CD14-positive monocyte (primary cell): ENCODE data around the gene THSD4. TPM values are rescaled to one million over a fixed set of nuclear protein-coding genes. Genes with fewer than 3 reads are reported as not detected.

Experiments used
- DNase-seq, 3 donors: peaks; one replicate each; pipeline ENCODE4 v3.0.0-alpha.2; 2011 to 2022
- H2AFZ ChIP-seq: 2 replicates; pipeline ENCODE4 v1.6.0; 2012; ENCODE audit warnings: mild to moderate bottlenecking, low read depth, low read length, inconsistent platforms; ENCODE audit not compliant: insufficient read depth, poor library complexity, severe bottlenecking
- H3K27ac ChIP-seq, 2 donors: 1 replicate in 1 of 2; 2 replicates in 1 of 2; pipeline ENCODE4 v1.5.1; 2012 to 2013; ENCODE audit warnings: low read length in 2 of 2, control low read depth in 1 of 2, inconsistent platforms in 1 of 2, low read depth in 1 of 2, mild to moderate bottlenecking in 1 of 2
- H3K27me3 ChIP-seq, 2 donors: one replicate each; pipeline versions ENCODE4 v1.6.0 to v1.6.1; 2011 to 2013; ENCODE audit warnings: low read length in 2 of 2; ENCODE audit not compliant: control insufficient read depth in 2 of 2, insufficient read depth in 2 of 2
- H3K36me3 ChIP-seq, 2 donors: replicated peaks in 1 of 2; 1 replicate in 1 of 2; 2 replicates in 1 of 2; pipeline versions ENCODE4 v1.5.1 to v1.6.1; 2012 to 2013; ENCODE audit warnings: low read length in 2 of 2, control low read depth in 1 of 2, inconsistent platforms in 1 of 2, mild to moderate bottlenecking in 1 of 2; ENCODE audit not compliant: insufficient read depth in 2 of 2, control insufficient read depth in 1 of 2
- H3K4me1 ChIP-seq, 2 donors: 1 replicate in 1 of 2; 2 replicates in 1 of 2; pipeline versions ENCODE4 v1.5.1 to v1.6.1; 2012 to 2013; ENCODE audit warnings: low read length in 2 of 2, control low read depth in 1 of 2, inconsistent platforms in 1 of 2, mild to moderate bottlenecking in 1 of 2, moderate library complexity in 1 of 2; ENCODE audit not compliant: insufficient read depth in 2 of 2, control insufficient read depth in 1 of 2
- H3K4me2 ChIP-seq: replicated peaks from 2 replicates; pipeline ENCODE3; 2012; ENCODE audit warnings: low read length, moderate library complexity, mild to moderate bottlenecking; ENCODE audit not compliant: poor library complexity, severe bottlenecking; ENCODE audit errors: extremely low read depth
- H3K4me3 ChIP-seq, 3 experiments: fragments of 200-600 bp in 1 of 3; sonication (generic) in 1 of 3; replicated peaks in 1 of 3; 1 replicate in 2 of 3; 2 replicates in 1 of 3; pipeline ENCODE4 v1.5.1; 2011 to 2013; ENCODE audit warnings: low read length in 3 of 3, mild to moderate bottlenecking in 3 of 3, control low read depth in 2 of 3, low read depth in 2 of 3, inconsistent platforms in 1 of 3, moderate library complexity in 1 of 3
- H3K79me2 ChIP-seq: 2 replicates; pipeline ENCODE4 v1.6.0; 2012; ENCODE audit warnings: mild to moderate bottlenecking, control low read depth, inconsistent platforms, low read length, moderate library complexity; ENCODE audit not compliant: insufficient read depth
- H3K9ac ChIP-seq: 2 replicates; pipeline ENCODE4 v1.6.0; 2017; ENCODE audit warnings: low read length, mild to moderate bottlenecking; ENCODE audit not compliant: insufficient read depth, poor library complexity, severe bottlenecking
- H3K9me3 ChIP-seq, 2 donors: replicated peaks in 1 of 2; 1 replicate in 1 of 2; 2 replicates in 1 of 2; pipeline versions ENCODE4 v1.5.1 to v1.6.1; 2012 to 2013; ENCODE audit warnings: low read length in 2 of 2, control low read depth in 1 of 2; ENCODE audit not compliant: control insufficient read depth in 1 of 2, insufficient read depth in 1 of 2
- H4K20me1 ChIP-seq: 2 replicates; pipeline ENCODE4 v1.6.0; 2012; ENCODE audit warnings: mild to moderate bottlenecking, low read length, control low read depth, moderate library complexity; ENCODE audit not compliant: insufficient read depth
- H3K27ac Mint-ChIP-seq, 7 donors: one replicate each; pipeline ENCODE4 v1.8.0; 2020; ENCODE audit warnings: mild to moderate bottlenecking in 7 of 7, mixed read lengths in 7 of 7, moderate library complexity in 6 of 7, inconsistent platforms in 2 of 7
- H3K27me3 Mint-ChIP-seq, 3 donors: one replicate each; pipeline ENCODE4 v1.8.0; 2021 to 2022; ENCODE audit warnings: low read depth in 3 of 3, mild to moderate bottlenecking in 3 of 3, mixed read lengths in 3 of 3, moderate library complexity in 3 of 3, inconsistent platforms in 1 of 3
- H3K36me3 Mint-ChIP-seq, 2 donors: one replicate each; pipeline ENCODE4 v1.8.0; 2020; ENCODE audit warnings: mixed read lengths in 2 of 2, inconsistent platforms in 1 of 2, mild to moderate bottlenecking in 1 of 2
- H3K4me1 Mint-ChIP-seq: one replicate; pipeline ENCODE4 v1.8.0; 2020; ENCODE audit warnings: mild to moderate bottlenecking, mixed read lengths
- H3K4me3 Mint-ChIP-seq, 2 donors: one replicate each; pipeline ENCODE4 v1.8.0; 2020; ENCODE audit warnings: mild to moderate bottlenecking in 2 of 2, mixed read lengths in 2 of 2, moderate library complexity in 1 of 2
- H3K9me3 Mint-ChIP-seq, 7 donors: one replicate each; pipeline ENCODE4 v1.8.0; 2020 to 2022; ENCODE audit warnings: mixed read lengths in 7 of 7, mild to moderate bottlenecking in 6 of 7, moderate library complexity in 6 of 7, inconsistent platforms in 2 of 7
- CTCF ChIP-seq: fragments of 200-600 bp; IDR thresholded peaks from one replicate; pipeline ENCODE4 v1.8.0; 2022; ENCODE audit warnings: antibody characterized with exemption, mild to moderate bottlenecking
- WGBS: methylation state at CpG from one replicate; pipeline ENCODE4 v1.1.5; 2013; ENCODE audit warnings: missing lambda C conversion rate; ENCODE audit not compliant: insufficient coverage; 5-methylcytosine and 5-hydroxymethylcytosine counted together
- intact Hi-C, 2 donors: fragments of 100-400 bp; cut with micrococcal nuclease; formaldehyde crosslinking; loops; one replicate each; pipeline versions ENCODE4 v1.15.0 to v1.15.1; 2023
- polyA plus RNA-seq, 3 donors: library from polyadenylated mRNA; depleted of rRNA in 1 of 3; unstranded in 2 of 3; stranded (reverse) in 1 of 3; fragments of 300-500 nt in 2 of 3; fragments of >200 nt in 1 of 3; fragmentation: Illumina TruSeq in 2 of 3; gene quantifications; 1 replicate in 2 of 3; 2 replicates in 1 of 3; pipeline ENCODE4 v1.2.3, GENCODE V29; 2012 to 2021

THSD4 gene
- polyA plus RNA-seq, 3 donors = not detected

GRCh38 chr15:71141572-71141971 is 26.3 kb downstream of the THSD4 start:
- H3K4me2 ChIP-seq = no peak overlapping the region
- no peak overlapping the region for H3K4me3 ChIP-seq
- WGBS = 85% methylated on average over 3 of the region's 5 CpGs
- Mint-ChIP-seq H3K4me3 (no peak overlapping the region), H3K27me3 (peaks cover 6 to 11% (median 11%) of the 10 kb centered on the region in 3 donors), H3K4me1 (no peaks in the 10 kb centered on the region), H3K27ac (no peak overlapping the region), H3K9me3 (peaks cover 0 to 5% (median 3%) of the 10 kb centered on the region in 7 donors), H3K36me3 (no peaks in the 10 kb centered on the region)
- H4K20me1 ChIP-seq = no peaks in the 10 kb centered on the region
- no peaks in the 10 kb centered on the region for H3K27me3 ChIP-seq
- no peak overlapping the region for H3K27ac ChIP-seq
- H3K79me2 ChIP-seq = no peaks in the 10 kb centered on the region
- DNase-seq = no peak
- H3K9me3 ChIP-seq = no peaks in the 10 kb centered on the region
- H2AFZ ChIP-seq = no peak overlapping the region
- TF ChIP-seq CTCF = no peak
- no peaks in the 10 kb centered on the region for H3K4me1 ChIP-seq
- H3K36me3 ChIP-seq = no peaks in the 10 kb centered on the region
- intact Hi-C loops = no loop called here
- no peak overlapping the region for H3K9ac ChIP-seq

- H3K4me3 Mint-ChIP-seq = no peak overlapping the region
- Histone ChIP-seq H3K4me3 (no peak overlapping the region), H3K27me3 (no peaks in the 10 kb centered on the region), H3K4me2 (no peak overlapping the region), H3K36me3 (no peaks in the 10 kb centered on the region), H3K9ac (no peak overlapping the region), H4K20me1 (no peaks in the 10 kb centered on the region), H3K27ac (no peak overlapping the region), H2AFZ (no peak overlapping the region), H3K9me3 (no peaks in the 10 kb centered on the region), H3K79me2 (no peaks in the 10 kb centered on the region), H3K4me1 (no peaks in the 10 kb centered on the region)
- no peak overlapping the region for H3K27ac Mint-ChIP-seq
- no peak for TF ChIP-seq CTCF
- H3K36me3 Mint-ChIP-seq = no peaks in the 10 kb centered on the region
- DNase-seq = no peak
- intact Hi-C loops = no loop called here
- H3K9me3 Mint-ChIP-seq = peaks cover 0 to 5% (median 3%) of the 10 kb centered on the region in 7 donors
- H3K4me1 Mint-ChIP-seq = no peaks in the 10 kb centered on the region
- no CpG with 5 or more reads among the region's 3 CpGs for WGBS
- H3K27me3 Mint-ChIP-seq = peaks cover 0 to 12% (median 11%) of the 10 kb centered on the region in 3 donors
These were observed 27.5 kb downstream of the THSD4 start for GRCh38 chr15:71142780-71143179.
